Measurements from ENCODE around the gene LRATD1. TPM values are rescaled to one million over a fixed set of nuclear protein-coding genes. Genes with fewer than 3 reads are reported as not detected.

Gene LRATD1
- total RNA-seq, 2 experiments from 2014 or later, result not detected

- H3K4me1 ChIP-seq (ENCODE audit: insufficient read depth, low read length, poor library complexity, severe bottlenecking), result no peaks in the 10 kb centered on the region
- BruUV-seq (replicated peaks), result no TSS peak
- TF ChIP-seq EZH2phosphoT487 (IDR thresholded peaks at IDR 0.05; ENCODE audit: borderline replicate concordance, low read depth, low read length) (no peak), CTCF (conservative IDR thresholded peaks at IDR 0.05; ENCODE audit: low read length) (no peak)
- H4K20me1 ChIP-seq (ENCODE audit: insufficient read depth, low read length), result no peaks in the 10 kb centered on the region
- CTCF ChIA-PET (ENCODE audit: unreplicated experiment), result no interaction called here
- H2AFZ ChIP-seq (ENCODE audit: low read length), result no peak overlapping the region
- POLR2A ChIA-PET, result no interaction called here
- H3K9me2 ChIP-seq (ENCODE audit: insufficient read depth, low read length), result no peaks in the 10 kb centered on the region; the same call in 1 of the 2 replicates
- H3K9me3 ChIP-seq (ENCODE audit: low read length), result no peaks in the 10 kb centered on the region
- intact Hi-C loops (cut with micrococcal nuclease; ENCODE audit: unreplicated experiment), result no loop called here
- H3K27ac ChIP-seq (ENCODE audit: low read depth, low read length, poor library complexity, severe bottlenecking), result no peak overlapping the region
- no peak overlapping the region for H3K4me3 ChIP-seq (ENCODE audit: low read depth, low read length, poor library complexity, severe bottlenecking)
- H3K36me3 ChIP-seq (ENCODE audit: insufficient read depth, low read length), result no peaks in the 10 kb centered on the region
- no peak for DNase-seq (ENCODE audit: low spot score)
- no peak overlapping the region for H3K4me2 ChIP-seq (ENCODE audit: low read length)
- no peaks in the 10 kb centered on the region for H3K79me2 ChIP-seq (ENCODE audit: insufficient read depth, low read depth, low read length)
Measured at GRCh38 chr2:14656146-14656545, 23.6 kb downstream of the LRATD1 start.

GRCh38 chr2:14661163-14661562, 28.6 kb downstream of the LRATD1 start:
- CTCF ChIA-PET (ENCODE audit: unreplicated experiment), result interaction anchor here (0.7 kb wide), 1 partner anchor 11 kb away, joined by 4 read pairs; no protein-coding TSS in a partner anchor
- no peak for TF ChIP-seq CTCF (conservative IDR thresholded peaks at IDR 0.05; ENCODE audit: low read length)
- no peak for TF ChIP-seq EZH2phosphoT487 (IDR thresholded peaks at IDR 0.05; ENCODE audit: borderline replicate concordance, low read depth, low read length)
- intact Hi-C loops (cut with micrococcal nuclease; ENCODE audit: unreplicated experiment), result no loop called here
- no peak overlapping the region for H3K4me2 ChIP-seq (ENCODE audit: low read length)
- no peaks in the 10 kb centered on the region for H3K4me1 ChIP-seq (ENCODE audit: insufficient read depth, low read length, poor library complexity, severe bottlenecking)
- no peaks in the 10 kb centered on the region for H3K79me2 ChIP-seq (ENCODE audit: insufficient read depth, low read depth, low read length)
- H3K36me3 ChIP-seq (ENCODE audit: insufficient read depth, low read length), result no peaks in the 10 kb centered on the region
- no peaks in the 10 kb centered on the region; the same call in 1 of the 2 replicates for H3K9me2 ChIP-seq (ENCODE audit: insufficient read depth, low read length)
- no peaks in the 10 kb centered on the region for H4K20me1 ChIP-seq (ENCODE audit: insufficient read depth, low read length)
- POLR2A ChIA-PET, result no interaction called here
- no TSS peak for BruUV-seq (replicated peaks)
- no peak overlapping the region for H2AFZ ChIP-seq (ENCODE audit: low read length)
- no peak for DNase-seq (ENCODE audit: low spot score)
- H3K4me3 ChIP-seq (ENCODE audit: low read depth, low read length, poor library complexity, severe bottlenecking), result no peak overlapping the region
- H3K9me3 ChIP-seq (ENCODE audit: low read length), result no peaks in the 10 kb centered on the region
- no peak overlapping the region for H3K27ac ChIP-seq (ENCODE audit: low read depth, low read length, poor library complexity, severe bottlenecking)

- H3K36me3 ChIP-seq (ENCODE audit: insufficient read depth, low read length), result no peaks in the 10 kb centered on the region
- no peak overlapping the region for H3K4me3 ChIP-seq (ENCODE audit: low read depth, low read length, poor library complexity, severe bottlenecking)
- no TSS peak for BruUV-seq (replicated peaks)
- intact Hi-C loops (cut with micrococcal nuclease; ENCODE audit: unreplicated experiment), result no loop called here
- H3K9me2 ChIP-seq (ENCODE audit: insufficient read depth, low read length), result no peaks in the 10 kb centered on the region
- H4K20me1 ChIP-seq (ENCODE audit: insufficient read depth, low read length), result no peaks in the 10 kb centered on the region
- H3K4me1 ChIP-seq (ENCODE audit: insufficient read depth, low read length, poor library complexity, severe bottlenecking), result no peaks in the 10 kb centered on the region
- DNase-seq (ENCODE audit: low spot score), result no peak
- POLR2A ChIA-PET, result interaction anchor here (0.6 to 0.7 kb wide), 2 partner anchors 31 to 55 kb away, joined by 3 read pairs; no protein-coding TSS in a partner anchor
- H3K4me2 ChIP-seq (ENCODE audit: low read length), result no peak overlapping the region
- no peaks in the 10 kb centered on the region for H3K9me3 ChIP-seq (ENCODE audit: low read length)
- TF ChIP-seq CTCF (conservative IDR thresholded peaks at IDR 0.05; ENCODE audit: low read length), result no peak
- TF ChIP-seq EZH2phosphoT487 (IDR thresholded peaks at IDR 0.05; ENCODE audit: borderline replicate concordance, low read depth, low read length), result no peak
- no peaks in the 10 kb centered on the region for H3K79me2 ChIP-seq (ENCODE audit: insufficient read depth, low read depth, low read length)
- no peak overlapping the region for H2AFZ ChIP-seq (ENCODE audit: low read length)
- CTCF ChIA-PET (ENCODE audit: unreplicated experiment), result no interaction called here
- H3K27ac ChIP-seq (ENCODE audit: low read depth, low read length, poor library complexity, severe bottlenecking), result no peak overlapping the region
Measured at GRCh38 chr2:14673351-14673875, 40.9 kb downstream of the LRATD1 start.

Data from OCI-LY7 (cell line).